K562 treated with DMSO at 1 percent for 4 hours (cell line): ENCODE data around the gene DEDD. TPM values are rescaled to one million over a fixed set of nuclear protein-coding genes. Genes with fewer than 3 reads are reported as not detected.

Source experiments
- total RNA-seq: library from RNA; unstranded; fragments of 300-600 nt; gene quantifications from 2 replicates; pipeline ENCODE4 v1.2.3, GENCODE V29; 2022; ENCODE audit not compliant: insufficient read depth

DEDD gene, protein sequence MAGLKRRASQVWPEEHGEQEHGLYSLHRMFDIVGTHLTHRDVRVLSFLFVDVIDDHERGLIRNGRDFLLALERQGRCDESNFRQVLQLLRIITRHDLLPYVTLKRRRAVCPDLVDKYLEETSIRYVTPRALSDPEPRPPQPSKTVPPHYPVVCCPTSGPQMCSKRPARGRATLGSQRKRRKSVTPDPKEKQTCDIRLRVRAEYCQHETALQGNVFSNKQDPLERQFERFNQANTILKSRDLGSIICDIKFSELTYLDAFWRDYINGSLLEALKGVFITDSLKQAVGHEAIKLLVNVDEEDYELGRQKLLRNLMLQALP
- 22.8 and 25.7 TPM in 2 replicates for total RNA-seq

DNA sequence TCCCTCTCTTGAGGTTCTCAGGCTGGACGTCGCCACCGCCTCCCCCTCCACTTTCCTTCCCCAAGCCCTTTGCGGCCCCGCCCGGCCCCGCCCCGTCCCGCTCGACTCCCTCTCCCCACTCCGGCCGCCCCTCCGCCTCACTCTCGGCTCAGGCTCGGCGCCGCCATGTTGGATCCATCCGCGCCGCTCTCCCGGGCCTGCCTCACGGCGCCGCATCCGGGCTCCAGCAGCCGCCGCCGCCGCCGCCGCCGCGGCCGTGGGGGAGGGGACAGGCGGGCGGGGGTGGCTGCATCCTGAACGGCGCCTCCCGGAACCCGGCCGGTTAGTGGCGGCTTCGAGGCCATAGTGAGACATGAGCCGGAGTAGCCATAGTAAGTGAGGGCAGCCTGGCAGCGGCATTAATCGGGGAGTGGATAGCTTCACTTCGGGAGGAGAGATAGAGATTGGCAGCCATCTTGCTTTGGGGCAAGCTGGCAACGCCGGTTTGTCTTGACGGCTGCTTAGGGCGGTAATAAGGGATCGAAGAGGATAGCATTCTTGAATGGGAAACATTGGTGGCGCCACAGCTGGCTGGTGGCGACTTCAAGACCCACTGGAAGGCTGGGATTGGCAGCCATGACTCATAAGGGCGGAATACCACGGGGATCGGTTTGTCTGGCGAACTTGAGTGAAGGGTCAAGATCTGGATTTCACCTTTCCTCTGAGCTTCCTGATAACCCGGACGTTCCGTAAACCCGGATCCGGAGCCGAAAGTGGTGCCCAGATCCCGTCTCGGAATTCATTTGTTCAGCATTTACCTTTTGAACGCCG is at the start of gene DEDD:
Gene DEDD, minus strand, starts transcription at position 258 of the 810 bp plus-strand sequence. CDS start 8,205 bp downstream, outside the sequence.

DNA sequence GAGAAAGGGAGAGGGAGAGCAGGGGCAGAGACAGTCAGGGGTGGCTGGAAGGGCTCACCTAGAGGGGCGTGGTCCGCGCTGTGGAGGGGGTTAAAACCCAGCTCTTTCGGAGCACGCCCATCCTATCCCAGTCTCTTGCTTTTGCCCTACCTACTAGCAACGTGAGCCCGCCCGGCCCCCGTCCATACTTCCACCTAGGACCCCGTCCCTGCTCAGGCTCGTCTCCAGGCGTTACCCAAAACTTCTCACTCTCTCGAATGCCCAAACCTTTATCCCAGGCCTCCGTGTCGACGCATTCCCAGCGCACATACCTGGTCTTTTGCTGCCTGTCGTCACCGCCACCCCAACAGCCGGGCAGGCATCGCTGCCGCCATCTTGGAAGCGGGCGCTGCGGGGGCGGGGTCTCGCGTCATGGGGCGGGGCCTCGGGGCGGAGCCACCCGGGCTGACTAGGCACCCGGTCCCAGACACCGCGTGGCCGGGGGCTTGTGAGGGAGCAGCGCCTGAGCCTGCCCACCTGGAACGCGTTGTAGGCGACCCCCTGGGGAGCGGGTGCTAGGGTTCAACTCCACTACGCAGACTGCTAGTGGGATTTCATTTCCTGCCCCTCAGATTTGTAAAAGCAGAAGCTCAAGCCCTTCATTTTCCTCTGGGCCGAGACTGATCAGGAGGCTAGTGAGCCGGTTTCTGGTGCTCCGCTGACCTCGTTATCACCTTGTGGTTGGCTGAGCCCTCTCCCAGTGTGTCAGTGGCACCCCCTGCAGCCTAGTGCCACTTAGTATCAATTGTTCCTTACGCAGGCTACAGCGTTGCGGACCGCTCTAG is 44.9 kb upstream of the DEDD start, which contains the start of gene B4GALT3:
Gene B4GALT3, minus strand, starts transcription at position 396 of the 824 bp plus-strand sequence. CDS start 1,447 bp downstream, outside the sequence.

DNA sequence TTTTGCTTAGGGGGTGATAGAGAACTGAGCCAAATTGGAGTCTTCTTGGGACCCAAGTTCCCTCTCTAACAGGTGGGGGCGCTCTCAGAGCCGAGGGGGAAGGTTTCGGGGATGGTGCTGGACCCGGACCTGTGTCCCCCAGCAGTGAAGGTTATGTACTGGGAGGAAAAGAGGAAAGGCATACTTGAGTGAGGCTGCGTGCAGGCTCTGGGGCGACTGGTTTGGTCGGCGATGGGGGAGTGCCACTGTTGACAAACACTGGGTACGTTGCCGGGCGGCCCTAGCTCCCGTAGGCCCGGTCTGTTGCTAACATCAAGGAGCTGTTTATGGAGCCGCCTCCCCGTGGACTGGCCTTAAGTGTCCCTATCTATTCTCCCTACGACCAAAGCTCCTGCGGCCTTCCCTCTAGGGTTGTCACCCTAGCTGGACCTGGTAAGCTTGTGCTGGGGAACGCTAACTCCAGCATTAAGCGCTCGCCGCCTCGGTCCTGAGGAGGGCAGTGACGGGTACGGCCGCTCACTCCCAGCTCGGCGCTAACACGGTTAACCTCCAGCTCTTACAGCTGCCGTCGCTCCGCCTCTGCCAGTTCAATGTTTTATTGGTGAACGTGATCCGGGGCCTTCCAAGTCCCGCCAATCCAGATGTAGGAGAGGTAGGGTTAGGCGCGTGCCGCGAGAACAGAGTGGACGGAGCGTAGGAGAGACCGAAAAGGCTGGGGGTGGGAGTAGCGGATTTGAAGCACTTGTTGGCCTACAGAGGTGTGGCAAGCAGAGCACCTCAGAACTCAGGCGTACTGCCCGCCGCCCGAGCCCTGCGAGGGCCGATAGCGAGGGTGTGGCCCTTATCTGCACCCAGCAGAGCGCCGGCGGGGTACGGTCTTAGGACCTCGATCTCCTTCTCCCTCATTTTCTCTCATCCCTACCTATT is 33.5 kb upstream of the DEDD start, which contains the start of gene PPOX:
Gene PPOX, plus strand, starts transcription at position 685 of the 927 bp plus-strand sequence. CDS start 422 bp downstream, outside the sequence.

DNA sequence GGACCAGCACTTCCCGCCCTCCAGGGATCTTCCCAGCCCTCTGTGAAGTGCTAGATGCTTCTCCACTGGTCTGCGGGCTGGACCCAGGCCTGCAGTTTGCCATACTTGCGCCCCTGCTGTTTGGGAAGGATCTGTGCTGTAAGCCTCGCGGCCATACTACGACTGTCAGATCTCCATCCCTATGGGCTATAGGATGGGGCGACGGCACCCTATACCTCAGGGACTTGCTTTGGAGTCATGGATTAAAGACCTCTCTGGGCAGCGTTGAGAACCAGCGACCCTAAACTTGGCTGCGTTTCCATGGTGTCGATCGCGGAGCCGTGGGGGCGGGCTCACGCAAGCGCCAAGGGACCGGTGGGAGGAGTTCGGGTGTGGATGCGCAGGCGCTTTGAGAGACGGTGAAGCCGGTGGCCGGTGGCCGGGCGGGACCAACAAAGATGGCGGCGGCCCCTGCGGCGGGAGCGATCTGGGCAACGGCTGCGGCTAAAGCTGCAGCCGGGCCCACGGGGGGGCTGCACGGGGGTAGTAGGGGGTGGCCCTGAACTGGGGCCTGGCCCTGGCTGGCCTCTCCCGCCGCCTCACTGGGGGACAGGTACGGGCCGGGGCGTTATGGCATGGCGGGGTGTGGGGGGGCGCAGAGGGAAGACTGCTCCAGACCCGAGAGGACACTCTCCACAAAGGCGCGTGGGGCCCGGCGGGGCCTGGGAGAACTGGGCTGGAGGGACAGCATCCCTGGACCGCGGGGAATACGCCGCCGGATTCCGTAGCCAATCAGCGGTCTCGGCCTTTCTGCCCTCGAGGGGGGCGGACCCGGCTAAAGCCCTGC is 26.8 kb upstream of the DEDD start, which contains the start of gene USP21:
Gene USP21, plus strand, starts transcription at position 414 of the 826 bp plus-strand sequence. CDS start 1,141 bp downstream, outside the sequence.

DNA sequence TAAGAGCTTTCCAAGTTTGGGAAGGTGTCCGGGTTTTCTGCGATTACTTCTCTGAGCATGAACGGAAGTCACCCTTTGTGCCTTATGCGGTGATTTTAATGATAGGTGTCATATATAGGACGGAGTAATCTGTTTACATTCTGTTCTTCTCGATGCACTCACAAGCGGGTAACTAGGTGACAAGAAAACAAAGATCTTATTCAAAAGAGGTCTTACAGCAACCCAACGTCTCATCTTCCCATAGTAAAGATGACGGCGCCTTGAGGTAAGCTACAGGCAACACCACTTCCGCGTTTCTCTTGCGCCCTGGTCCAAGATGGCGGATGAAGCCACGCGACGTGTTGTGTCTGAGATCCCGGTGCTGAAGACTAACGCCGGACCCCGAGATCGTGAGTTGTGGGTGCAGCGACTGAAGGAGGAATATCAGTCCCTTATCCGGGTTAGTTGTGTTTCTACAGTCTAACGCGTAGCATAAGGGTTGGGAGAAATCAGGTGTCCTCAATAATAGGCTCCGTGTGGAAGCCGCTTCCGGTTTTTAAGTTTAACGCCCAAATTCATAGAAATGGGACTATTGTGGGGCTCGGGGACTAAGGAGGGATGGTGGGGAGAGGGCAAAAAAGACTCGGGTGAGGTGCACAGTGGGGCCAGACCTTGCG is 21.3 kb upstream of the DEDD start, which contains the start of gene UFC1:
Gene UFC1, plus strand, starts transcription at position 297 of the 656 bp plus-strand sequence. Its CDS starts 20 bp downstream, at position 317.

DNA sequence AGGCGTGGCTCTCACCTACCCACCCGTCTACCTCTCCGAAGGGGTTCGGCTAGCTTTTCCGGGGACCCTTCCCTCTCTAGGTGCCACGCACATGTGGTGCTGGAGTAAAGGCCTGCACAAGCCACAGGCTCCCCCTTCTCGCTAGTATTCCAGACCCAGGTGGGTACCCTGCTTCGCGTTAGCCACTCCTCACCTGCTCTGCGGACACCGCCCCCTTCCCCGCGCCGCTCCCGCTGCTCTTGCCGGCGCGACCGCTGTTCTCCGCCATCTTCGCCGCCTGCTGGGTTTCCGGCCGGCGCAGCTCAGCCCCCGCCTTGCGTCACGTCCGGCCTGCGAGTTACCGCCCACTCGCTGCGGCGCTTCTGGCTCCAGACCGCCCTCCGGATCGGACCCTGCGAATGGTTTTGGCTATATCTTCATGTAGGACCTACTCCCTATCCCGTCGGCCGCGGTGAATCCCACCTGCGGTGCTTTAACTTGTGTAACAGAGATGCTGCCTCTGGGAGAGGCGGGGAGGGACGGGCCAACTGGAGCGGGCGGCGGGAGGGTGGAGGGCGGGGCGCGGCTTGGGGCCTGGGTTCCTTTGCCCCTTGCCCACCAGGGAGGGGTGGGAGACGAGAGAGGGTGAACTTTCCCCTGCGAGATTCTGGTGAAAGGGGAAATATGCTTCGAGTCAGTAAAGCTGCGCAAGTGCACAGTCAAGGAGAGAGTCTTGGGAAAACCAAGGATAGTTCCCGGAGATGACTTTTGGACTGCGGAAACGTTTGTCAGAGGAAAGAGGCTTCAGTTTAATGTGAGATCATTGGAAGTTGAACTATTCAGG is 14.5 kb downstream of the DEDD start, which contains the start of the genes NIT1 and PFDN2:
Gene NIT1, plus strand, starts transcription at position 347 of the 823 bp plus-strand sequence. Its CDS starts 72 bp downstream, at position 419.
Gene PFDN2, minus strand, starts transcription at position 279 of the 823 bp plus-strand sequence. Its CDS starts 11 bp downstream, at position 268.

DNA sequence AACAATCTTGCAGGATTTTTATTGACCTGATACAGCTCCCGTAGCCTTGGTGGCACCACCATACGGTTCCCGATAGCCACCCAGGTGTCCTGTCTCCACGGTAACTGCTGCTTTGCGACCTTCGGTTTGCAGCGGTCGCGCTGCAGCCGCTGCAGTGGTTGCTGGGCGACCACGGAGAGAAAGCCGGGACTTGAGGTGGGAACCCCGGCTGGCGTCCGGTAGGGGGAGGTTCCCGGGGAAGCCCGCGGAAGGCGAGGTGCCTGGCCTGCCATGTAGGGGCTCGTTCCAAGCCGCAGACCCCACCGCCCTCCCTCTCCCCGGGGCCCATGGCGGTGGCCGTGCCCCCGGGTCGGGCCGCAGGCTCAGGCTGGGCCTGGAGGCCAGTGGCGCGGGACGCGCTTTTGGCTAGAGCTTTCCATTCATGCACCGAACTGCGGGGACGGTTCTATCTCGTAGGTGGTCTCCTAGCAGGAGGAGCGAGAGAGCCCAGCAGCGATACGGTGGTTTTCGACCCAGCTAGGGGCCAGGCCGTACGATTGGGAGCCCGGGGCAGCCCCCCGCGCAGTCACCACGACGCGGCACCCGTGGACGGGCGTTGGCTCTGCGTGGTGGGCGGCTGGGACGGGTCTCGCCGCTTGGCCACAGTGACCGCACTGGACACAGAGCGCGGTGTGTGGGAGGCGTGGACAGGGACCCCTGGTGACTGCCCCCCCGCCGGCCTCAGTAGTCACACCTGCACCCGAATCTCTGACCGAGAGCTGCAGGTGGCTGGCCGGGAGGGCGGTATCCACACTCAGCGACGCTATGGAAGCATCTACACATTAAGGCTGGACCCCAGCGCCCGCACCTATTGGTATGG is 34.0 kb downstream of the DEDD start, which contains the start of gene KLHDC9:
Gene KLHDC9, plus strand, starts transcription at position 152 of the 859 bp plus-strand sequence. Its CDS starts 175 bp downstream, at position 327.

DNA sequence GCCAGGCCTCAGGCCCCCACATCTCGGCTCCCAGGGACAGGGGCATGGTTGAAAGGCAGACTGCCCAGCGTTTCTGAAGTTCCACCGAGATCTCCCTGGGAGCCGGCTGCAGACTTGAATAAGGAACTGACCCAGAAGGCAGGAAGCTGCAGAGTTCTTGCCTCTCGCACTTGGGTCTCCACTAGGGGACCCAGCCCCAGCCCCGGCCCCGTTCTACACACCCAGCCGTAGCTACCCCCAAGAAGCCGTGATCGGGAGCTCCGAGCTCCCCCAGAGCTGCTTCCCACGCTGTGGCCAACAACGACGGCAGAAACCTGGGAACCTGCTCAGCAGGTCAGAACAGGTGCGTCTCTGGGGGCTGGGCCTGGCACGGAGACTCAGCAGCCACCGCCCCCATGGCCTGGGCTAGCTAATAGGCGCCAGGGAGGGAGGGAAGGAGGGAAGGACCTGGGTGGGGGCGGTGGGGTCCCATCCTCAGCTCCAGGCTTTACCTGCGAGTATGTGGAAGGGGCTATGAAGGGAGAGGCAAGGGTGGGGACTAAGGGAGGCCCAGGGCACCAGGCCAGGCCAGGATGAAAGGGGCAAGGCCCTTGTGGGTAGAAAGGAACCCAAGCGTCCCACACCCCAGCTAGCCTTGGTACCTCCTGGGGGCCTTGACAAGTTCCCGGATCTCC is 43.1 kb downstream of the DEDD start, which contains the start of gene NECTIN4:
Gene NECTIN4, minus strand, starts transcription at position 308 of the 674 bp plus-strand sequence. Its CDS starts 262 bp downstream, at position 46.

Other genes with a start within 250 kb of the DEDD start
- gene ITLN1, start 247.5 kb downstream of the DEDD start, total RNA-seq = not detected in 2 replicates
- gene ITLN2, start 177.9 kb downstream of the DEDD start, total RNA-seq = not detected in 2 replicates
- 44.0 and 45.4 TPM in 2 replicates for gene F11R, start 111.5 kb downstream of the DEDD start, total RNA-seq
- gene TSTD1, start 93.7 kb downstream of the DEDD start, total RNA-seq = not detected in 2 replicates
- gene USF1, start 86.7 kb downstream of the DEDD start, total RNA-seq = 53.7 and 57.3 TPM in 2 replicates
- gene ARHGAP30, start 62.8 kb downstream of the DEDD start, total RNA-seq = not detected in 2 replicates
- not detected in 2 replicates for gene NECTIN4, start 43.1 kb downstream of the DEDD start, total RNA-seq
- not detected in 2 replicates for gene KLHDC9, start 34.3 kb downstream of the DEDD start, total RNA-seq
- gene PFDN2, start 14.6 kb downstream of the DEDD start, total RNA-seq = 145 and 191 TPM in 2 replicates
- 26.6 and 27.9 TPM in 2 replicates for gene NIT1, start 14.6 kb downstream of the DEDD start, total RNA-seq
- 89.4 and 115 TPM in 2 replicates for gene UFC1, start 21.3 kb upstream of the DEDD start, total RNA-seq
- 18.7 and 24.9 TPM in 2 replicates for gene USP21, start 26.8 kb upstream of the DEDD start, total RNA-seq
- 20.5 and 26.6 TPM in 2 replicates for gene PPOX, start 33.8 kb upstream of the DEDD start, total RNA-seq
- 67.8 and 78.2 TPM in 2 replicates for gene B4GALT3, start 44.8 kb upstream of the DEDD start, total RNA-seq
- 0.65 and 0.77 TPM in 2 replicates for gene ADAMTS4, start 66.4 kb upstream of the DEDD start, total RNA-seq
- 79.0 and 81.6 TPM in 2 replicates for gene NDUFS2, start 69.7 kb upstream of the DEDD start, total RNA-seq
- gene FCER1G, start 82.6 kb upstream of the DEDD start, total RNA-seq = not detected in 2 replicates
- gene APOA2, start 91.0 kb upstream of the DEDD start, total RNA-seq = not detected in 2 replicates
- 8.5 and 12.5 TPM in 2 replicates for gene TOMM40L, start 93.4 kb upstream of the DEDD start, total RNA-seq
- not detected in 2 replicates for gene NR1I3, start 105.5 kb upstream of the DEDD start, total RNA-seq
- not detected in 2 replicates for gene PCP4L1, start 126.1 kb upstream of the DEDD start, total RNA-seq
- 2.5 and 3.4 TPM in 2 replicates for gene MPZ, start 177.3 kb upstream of the DEDD start, total RNA-seq
- 128 and 155 TPM in 2 replicates for gene SDHC, start 181.7 kb upstream of the DEDD start, total RNA-seq
- not detected in 2 replicates for gene CFAP126, start 235.2 kb upstream of the DEDD start, total RNA-seq